ENCODE results near the gene KLHL29.

Gene KLHL29

GRCh38 chr2:23592898-23593751, 208.1 kb downstream of the KLHL29 start:
- Histone ChIP-seq H3K27me3 (replicated peaks; ENCODE audit: insufficient read depth, low read length) (no peaks in the 10 kb centered on the region), H3K36me3 (replicated peaks; ENCODE audit: insufficient read depth, low read length) (no peaks in the 10 kb centered on the region), H3K9ac (ENCODE audit: low read length) (no peak overlapping the region), H3K4me2 (ENCODE audit: low read depth, low read length) (no peak overlapping the region), H3K4me1 (ENCODE audit: low read length) (no peaks in the 10 kb centered on the region), H3K4me3 (ENCODE audit: low read length) (no peak overlapping the region), H3K9me2 (replicated peaks; ENCODE audit: insufficient read depth, low read length) (no peaks in the 10 kb centered on the region), H3K9me3 (replicated peaks; ENCODE audit: insufficient read depth, low read length) (no peaks in the 10 kb centered on the region), H2AFZ (ENCODE audit: low read length) (no peak overlapping the region), H4K20me1 (ENCODE audit: insufficient read depth, low read length) (no peaks in the 10 kb centered on the region), H3K27ac (ENCODE audit: low read length) (no peak overlapping the region), H3K79me2 (ENCODE audit: low read length) (no peaks in the 10 kb centered on the region), H3F3A (ENCODE audit: insufficient read depth, low read length) (no peaks in the 10 kb centered on the region)
- no peak for TF ChIP-seq CTCF (IDR thresholded peaks at IDR 0.05; ENCODE audit: low read length)
- TF ChIP-seq EZH2 (optimal IDR thresholded peaks at IDR 0.05; ENCODE audit: low read depth, low read length): no peak
- TF ChIP-seq EZH2phosphoT487 (IDR thresholded peaks at IDR 0.05; ENCODE audit: low read length): no peak
- no peak for DNase-seq

GRCh38 chr2:23593752-23594459, 208.9 kb downstream of the KLHL29 start:
- H3K27me3 ChIP-seq (replicated peaks; ENCODE audit: insufficient read depth, low read length): no peaks in the 10 kb centered on the region
- H3K79me2 ChIP-seq (ENCODE audit: low read length): no peaks in the 10 kb centered on the region
- no peaks in the 10 kb centered on the region for H4K20me1 ChIP-seq (ENCODE audit: insufficient read depth, low read length)
- no peak overlapping the region for H3K4me3 ChIP-seq (ENCODE audit: low read length)
- H3K4me1 ChIP-seq (ENCODE audit: low read length): no peaks in the 10 kb centered on the region
- H3K9me2 ChIP-seq (replicated peaks; ENCODE audit: insufficient read depth, low read length): no peaks in the 10 kb centered on the region
- H2AFZ ChIP-seq (ENCODE audit: low read length): no peak overlapping the region
- H3K9ac ChIP-seq (ENCODE audit: low read length): no peak overlapping the region
- TF ChIP-seq CTCF (IDR thresholded peaks at IDR 0.05; ENCODE audit: low read length) (no peak), EZH2 (optimal IDR thresholded peaks at IDR 0.05; ENCODE audit: low read depth, low read length) (no peak), EZH2phosphoT487 (IDR thresholded peaks at IDR 0.05; ENCODE audit: low read length) (no peak)
- no peaks in the 10 kb centered on the region for H3K9me3 ChIP-seq (replicated peaks; ENCODE audit: insufficient read depth, low read length)
- H3K27ac ChIP-seq (ENCODE audit: low read length): no peak overlapping the region
- DNase-seq: no peak
- no peaks in the 10 kb centered on the region for H3F3A ChIP-seq (ENCODE audit: insufficient read depth, low read length)
- H3K4me2 ChIP-seq (ENCODE audit: low read depth, low read length): no peak overlapping the region
- H3K36me3 ChIP-seq (replicated peaks; ENCODE audit: insufficient read depth, low read length): no peaks in the 10 kb centered on the region

GRCh38 chr2:23594460-23594825, 209.5 kb downstream of the KLHL29 start:
- Histone ChIP-seq H3K79me2 (ENCODE audit: low read length) (no peaks in the 10 kb centered on the region), H3F3A (ENCODE audit: insufficient read depth, low read length) (no peaks in the 10 kb centered on the region), H3K4me2 (ENCODE audit: low read depth, low read length) (no peak overlapping the region), H3K4me3 (ENCODE audit: low read length) (no peak overlapping the region), H3K36me3 (replicated peaks; ENCODE audit: insufficient read depth, low read length) (no peaks in the 10 kb centered on the region), H3K27me3 (replicated peaks; ENCODE audit: insufficient read depth, low read length) (no peaks in the 10 kb centered on the region), H3K9ac (ENCODE audit: low read length) (no peak overlapping the region), H3K4me1 (ENCODE audit: low read length) (no peaks in the 10 kb centered on the region), H3K9me3 (replicated peaks; ENCODE audit: insufficient read depth, low read length) (no peaks in the 10 kb centered on the region), H4K20me1 (ENCODE audit: insufficient read depth, low read length) (no peaks in the 10 kb centered on the region), H3K27ac (ENCODE audit: low read length) (no peak overlapping the region), H2AFZ (ENCODE audit: low read length) (no peak overlapping the region), H3K9me2 (replicated peaks; ENCODE audit: insufficient read depth, low read length) (no peaks in the 10 kb centered on the region)
- DNase-seq: no peak
- TF ChIP-seq EZH2 (optimal IDR thresholded peaks at IDR 0.05; ENCODE audit: low read depth, low read length) (no peak), CTCF (IDR thresholded peaks at IDR 0.05; ENCODE audit: low read length) (no peak), EZH2phosphoT487 (IDR thresholded peaks at IDR 0.05; ENCODE audit: low read length) (no peak)
